ENCODE results near the gene LGALS8. TPM values are rescaled to one million over a fixed set of nuclear protein-coding genes. Genes with fewer than 3 reads are reported as not detected.

LGALS8 gene
- total RNA-seq, 1 experiment from 2014 or later: 30.7 TPM

- H3K4me2 ChIP-seq (ENCODE audit: low read length): no peak overlapping the region
- H3K9me2 ChIP-seq (ENCODE audit: insufficient read depth): no peaks in the 10 kb centered on the region
- POLR2A ChIA-PET: no interaction called here
- BruUV-seq (replicated peaks): no TSS peak
- 0 out of 2 replicates have a peak, but pooled peaks cover 3% of the 10 kb centered on the region for H3K79me2 ChIP-seq (ENCODE audit: insufficient read depth, low read length)
- no peak overlapping the region for H3K4me3 ChIP-seq (replicated peaks in 1 of 2; ENCODE audit: low read depth in 1 of 2, low read length in 2 of 2)
- H3K4me1 ChIP-seq (ENCODE audit: control insufficient read depth in 1 of 2, insufficient read depth in 2 of 2, low read length in 2 of 2): no peaks in the 10 kb centered on the region
- H3K36me3 ChIP-seq (ENCODE audit: control insufficient read depth in 1 of 2, insufficient read depth in 2 of 2, low read length in 2 of 2): peaks cover 46 to 68% of the 10 kb centered on the region in 2 experiments
- no peak for TF ChIP-seq ATF3 (IDR thresholded peaks at IDR 0.05)
- no peak for DNase-seq (ENCODE audit: low read depth, low spot score)
- H3K27me3 ChIP-seq (ENCODE audit: insufficient read depth, low read length): no peaks in the 10 kb centered on the region
- RAD21 ChIA-PET (ENCODE audit: low non-redundant PET in 1 of 2, low total read pairs in 2 of 2, uncharacterized antibody in 2 of 2, unreplicated experiment in 2 of 2): no interaction called here
- peaks cover 3% of the 10 kb centered on the region; the same call in 1 of the 2 replicates for H4K20me1 ChIP-seq (ENCODE audit: insufficient read depth)
- no peak overlapping the region for H2AFZ ChIP-seq (ENCODE audit: low read depth, low read length, poor library complexity, severe bottlenecking)
- intact Hi-C loops (cut with micrococcal nuclease): no loop called here
- no peak overlapping the region for H3K9ac ChIP-seq (ENCODE audit: low read length)
- CTCF ChIA-PET: no interaction called here
- no peak for ATAC-seq
- no peaks in the 10 kb centered on the region for H3K9me3 ChIP-seq (ENCODE audit: control insufficient read depth in 1 of 2, insufficient read depth in 1 of 2, low read depth in 1 of 2, low read length in 2 of 2)
- no peak overlapping the region for H3K27ac ChIP-seq (ENCODE audit: low read depth, low read length)
Observed at GRCh38 chr1:236581528-236581927, 57.7 kb downstream of the LGALS8 start.

- CTCF ChIA-PET: no interaction called here
- Histone ChIP-seq H3K36me3 (ENCODE audit: control insufficient read depth in 1 of 2, insufficient read depth in 2 of 2, low read length in 2 of 2) (peaks cover 60 to 61% of the 10 kb centered on the region in 2 experiments), H3K4me1 (ENCODE audit: control insufficient read depth in 1 of 2, insufficient read depth in 2 of 2, low read length in 2 of 2) (no peaks in the 10 kb centered on the region), H3K79me2 (ENCODE audit: insufficient read depth, low read length) (peaks cover 43% of the 10 kb centered on the region), H4K20me1 (ENCODE audit: insufficient read depth) (no peaks in the 10 kb centered on the region; the same call in 1 of the 2 replicates), H3K9ac (ENCODE audit: low read length) (no peak overlapping the region), H3K9me2 (ENCODE audit: insufficient read depth) (no peaks in the 10 kb centered on the region), H3K4me3 (replicated peaks in 1 of 2; ENCODE audit: low read depth in 1 of 2, low read length in 2 of 2) (no peak overlapping the region), H3K27ac (ENCODE audit: low read depth, low read length) (no peak overlapping the region), H3K9me3 (ENCODE audit: control insufficient read depth in 1 of 2, insufficient read depth in 1 of 2, low read depth in 1 of 2, low read length in 2 of 2) (no peaks in the 10 kb centered on the region), H3K27me3 (ENCODE audit: insufficient read depth, low read length) (no peaks in the 10 kb centered on the region), H2AFZ (ENCODE audit: low read depth, low read length, poor library complexity, severe bottlenecking) (no peak overlapping the region), H3K4me2 (ENCODE audit: low read length) (no peak overlapping the region)
- RAD21 ChIA-PET (ENCODE audit: low non-redundant PET in 1 of 2, low total read pairs in 2 of 2, uncharacterized antibody in 2 of 2, unreplicated experiment in 2 of 2): no interaction called here
- no peak for ATAC-seq
- no TSS peak for BruUV-seq (replicated peaks)
- POLR2A ChIA-PET: no interaction called here
- intact Hi-C loops (cut with micrococcal nuclease): no loop called here
- DNase-seq (ENCODE audit: low read depth, low spot score): no peak
- no peak for TF ChIP-seq EGR1 (IDR thresholded peaks at IDR 0.05; ENCODE audit: low read depth)
- no peak for TF ChIP-seq ZFX (IDR thresholded peaks at IDR 0.05)
- no peak for TF ChIP-seq POLR2A (IDR thresholded peaks at IDR 0.05; ENCODE audit: borderline replicate concordance, extremely low read depth, insufficient read depth, insufficient read length)
- no peak for TF ChIP-seq SIN3A (IDR thresholded peaks at IDR 0.05; ENCODE audit: low read depth)
- no peak for TF ChIP-seq MAX (IDR thresholded peaks at IDR 0.05)
- TF ChIP-seq ZNF274 (IDR thresholded peaks at IDR 0.05; ENCODE audit: low read depth, low read length): no peak
- no peak for TF ChIP-seq CEBPB (IDR thresholded peaks at IDR 0.05; ENCODE audit: low read depth)
- TF ChIP-seq REST (IDR thresholded peaks at IDR 0.05; ENCODE audit: low read depth): no peak
- TF ChIP-seq ZBTB33 (IDR thresholded peaks at IDR 0.05; ENCODE audit: extremely low read depth, insufficient replicate concordance, low read length): no peak
- TF ChIP-seq FOSL1 (IDR thresholded peaks at IDR 0.05; ENCODE audit: low read depth): no peak
- no peak for TF ChIP-seq JUND (IDR thresholded peaks at IDR 0.05)
- TF ChIP-seq ELF1 (IDR thresholded peaks at IDR 0.05; ENCODE audit: borderline replicate concordance, low read depth): no peak
- TF ChIP-seq POLR2AphosphoS5 (IDR thresholded peaks at IDR 0.05; ENCODE audit: low read depth, low read length): no peak
- TF ChIP-seq SRF (IDR thresholded peaks at IDR 0.05; ENCODE audit: low read depth): no peak
- TF ChIP-seq EZH2phosphoT487 (IDR thresholded peaks at IDR 0.05; ENCODE audit: borderline replicate concordance): no peak
- TF ChIP-seq EZH2 (IDR thresholded peaks at IDR 0.05): no peak
Observed at GRCh38 chr1:236589531-236589930, 65.7 kb downstream of the LGALS8 start.
